GM19099 (cell line): ENCODE data around the gene PMCH.

ENCODE experiments used
- POLR2A ChIP-seq: IDR thresholded peaks from 3 replicates; pipeline ENCODE4 v1.6.1; 2011; ENCODE audit warnings: low read depth; ENCODE audit not compliant: insufficient read length; ENCODE audit errors: extremely low read depth

PMCH gene

DNA sequence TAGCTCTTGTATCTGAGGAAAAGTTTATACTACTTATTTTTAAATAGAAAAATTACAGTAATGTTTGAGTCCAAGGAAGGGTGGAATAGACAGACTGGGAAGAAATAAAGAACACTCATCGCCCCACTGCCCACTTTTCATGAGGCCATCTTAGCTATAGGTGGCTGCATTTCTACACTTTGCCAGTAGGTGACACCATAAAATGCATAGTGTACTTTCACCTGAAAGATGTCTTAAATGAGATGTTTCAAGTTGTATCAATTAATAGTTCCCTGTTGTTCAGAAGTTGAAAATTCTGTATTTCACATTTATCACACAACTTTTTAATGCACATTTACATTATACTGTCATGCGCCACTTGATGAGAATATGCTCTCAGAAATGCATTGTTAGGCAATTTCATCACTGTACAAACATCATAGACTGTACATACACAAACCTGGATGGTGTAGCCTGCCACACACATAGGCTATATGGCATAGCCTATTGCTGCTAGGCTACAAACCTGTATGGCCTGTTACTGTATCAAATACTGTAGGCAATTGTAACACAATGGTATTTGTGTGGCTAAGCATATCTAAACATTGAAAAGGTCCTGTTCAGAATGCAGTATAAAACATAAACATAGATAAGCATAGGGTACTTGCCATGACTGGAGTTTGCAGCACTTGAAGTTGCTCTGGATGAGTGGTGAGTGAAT is 27.6 kb downstream of the PMCH start:
- TF ChIP-seq POLR2A, result no peak

- no peak for TF ChIP-seq POLR2A
These were observed 29.6 kb downstream of the PMCH start for GRCh38 chr12:102167821-102168604.

DNA sequence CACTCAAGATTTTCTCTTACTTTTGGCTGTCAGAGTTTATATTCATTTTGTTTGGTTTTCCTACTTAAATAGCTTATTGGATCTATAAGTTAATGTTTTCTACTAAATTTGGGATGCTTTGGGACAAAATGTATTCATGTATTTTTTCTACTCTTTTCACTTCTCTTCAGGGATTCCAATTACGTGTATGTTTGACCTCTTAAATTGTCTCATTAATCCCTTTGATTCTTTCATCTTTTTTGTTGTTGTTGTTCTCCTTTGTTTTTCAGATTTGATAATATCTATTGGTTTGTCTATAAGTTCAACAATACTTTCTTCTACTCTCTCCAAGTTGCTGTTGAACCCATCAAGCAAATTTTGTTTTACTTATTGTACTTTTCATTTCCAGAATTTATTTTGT is 34.2 kb downstream of the PMCH start:
- TF ChIP-seq POLR2A, result no peak
